Measurements from ENCODE around the gene P3H2. TPM values are rescaled to one million over a fixed set of nuclear protein-coding genes. Genes with fewer than 3 reads are reported as not detected.

The P3H2 gene
- total RNA-seq, 4 donors from 2014 or later = 29.9 to 73.3 (median 54.5) TPM

DNA sequence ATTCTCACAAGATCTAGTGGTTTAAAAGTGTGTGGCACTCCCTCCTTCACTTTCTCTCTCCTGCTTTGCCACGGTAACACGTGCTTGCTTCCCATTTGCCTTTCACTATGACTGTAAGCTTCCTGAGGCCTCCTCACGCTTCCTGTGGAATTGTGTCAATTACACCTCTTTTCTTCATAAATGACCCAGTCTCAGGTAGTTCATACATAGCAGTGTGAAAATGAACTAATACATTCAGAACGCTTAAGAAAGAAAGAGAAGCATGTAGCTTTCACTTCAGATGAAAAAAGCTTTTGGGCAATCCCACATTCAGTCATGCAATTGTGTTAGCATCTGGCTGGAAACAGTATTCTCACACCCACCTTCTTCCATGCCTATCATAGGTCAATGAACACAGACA lies 24.4 kb downstream of the P3H2 start:
- Histone ChIP-seq H3K4me1 (peaks cover 16% of the 10 kb centered on the region), H3K27me3 (no peaks in the 10 kb centered on the region), H3K36me3 (no peaks in the 10 kb centered on the region), H3K27ac (no peak overlapping the region), H3K4me3 (no peak overlapping the region), H3K9me3 (no peaks in the 10 kb centered on the region)
- TF ChIP-seq EP300 (IDR thresholded peaks at IDR 0.05) = no peak
- TF ChIP-seq POLR2AphosphoS5 (IDR thresholded peaks at IDR 0.05) = no peak
- no peak for TF ChIP-seq CTCF (IDR thresholded peaks at IDR 0.05)
- TF ChIP-seq POLR2A (IDR thresholded peaks at IDR 0.05) = no peak
- 90% methylated on average over 4 of the region's 4 CpGs for WGBS
- no peak for DNase-seq (ENCODE audit: low spot score in 2 of 2)

GRCh38 chr3:190094160-190094718 lies 26.5 kb downstream of the P3H2 start:
- Histone ChIP-seq H3K27me3 (no peaks in the 10 kb centered on the region), H3K4me1 (peaks cover 16% of the 10 kb centered on the region), H3K4me3 (no peak overlapping the region), H3K27ac (no peak overlapping the region), H3K36me3 (no peaks in the 10 kb centered on the region), H3K9me3 (no peaks in the 10 kb centered on the region)
- TF ChIP-seq CTCF (IDR thresholded peaks at IDR 0.05) = no peak
- TF ChIP-seq POLR2AphosphoS5 (IDR thresholded peaks at IDR 0.05) = no peak
- no peak for TF ChIP-seq EP300 (IDR thresholded peaks at IDR 0.05)
- TF ChIP-seq POLR2A (IDR thresholded peaks at IDR 0.05) = no peak
- 10% methylated on average over 1 of the region's 1 CpG for WGBS
- DNase-seq (ENCODE audit: low spot score in 2 of 2) = no peak

DNA sequence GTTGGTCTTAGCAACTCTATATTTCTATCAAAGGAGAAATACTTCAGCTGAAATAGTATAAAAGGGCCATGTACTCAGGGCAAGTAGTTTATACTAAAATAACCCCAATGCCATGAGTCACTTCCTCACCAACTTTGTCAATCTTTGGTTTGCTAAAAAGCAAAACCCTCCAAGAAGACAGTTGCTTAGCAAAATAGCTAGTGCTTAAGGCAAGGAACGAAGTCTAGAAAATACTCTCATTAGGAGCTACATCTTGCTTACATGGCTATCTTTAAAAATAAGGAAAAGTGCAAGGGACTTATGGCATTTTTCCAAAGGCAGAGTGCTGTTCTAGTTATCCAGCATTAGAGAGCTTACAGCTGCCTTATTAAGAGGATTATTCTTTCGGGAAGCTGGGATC lies 28.4 kb downstream of the P3H2 start:
- no peak for DNase-seq (ENCODE audit: low spot score in 2 of 2)
- H3K4me3 ChIP-seq = no peak overlapping the region
- WGBS = 27% methylated on average over 2 of the region's 2 CpGs
- TF ChIP-seq EP300 (IDR thresholded peaks at IDR 0.05) = no peak
- no peak for TF ChIP-seq CTCF (IDR thresholded peaks at IDR 0.05)
- no peak for TF ChIP-seq POLR2AphosphoS5 (IDR thresholded peaks at IDR 0.05)
- no peak for TF ChIP-seq POLR2A (IDR thresholded peaks at IDR 0.05)
- H3K36me3 ChIP-seq = no peaks in the 10 kb centered on the region
- H3K9me3 ChIP-seq = no peaks in the 10 kb centered on the region
- peaks cover 9% of the 10 kb centered on the region for H3K4me1 ChIP-seq
- no peaks in the 10 kb centered on the region for H3K27me3 ChIP-seq
- H3K27ac ChIP-seq = no peak overlapping the region

- no peak overlapping the region for H3K27ac ChIP-seq
- WGBS = 85% methylated on average over 4 of the region's 4 CpGs
- no peak for DNase-seq (ENCODE audit: low spot score in 2 of 2)
- no peaks in the 10 kb centered on the region for H3K36me3 ChIP-seq
- no peak for TF ChIP-seq CTCF (IDR thresholded peaks at IDR 0.05)
- TF ChIP-seq POLR2A (IDR thresholded peaks at IDR 0.05) = no peak
- no peak for TF ChIP-seq POLR2AphosphoS5 (IDR thresholded peaks at IDR 0.05)
- TF ChIP-seq EP300 (IDR thresholded peaks at IDR 0.05) = no peak
- peaks cover 9% of the 10 kb centered on the region for H3K4me1 ChIP-seq
- H3K9me3 ChIP-seq = no peaks in the 10 kb centered on the region
- no peak overlapping the region for H3K4me3 ChIP-seq
- no peaks in the 10 kb centered on the region for H3K27me3 ChIP-seq
These were observed 31.0 kb downstream of the P3H2 start for GRCh38 chr3:190089711-190090110.

GRCh38 chr3:190088890-190089289 lies 31.8 kb downstream of the P3H2 start:
- Histone ChIP-seq H3K27ac (no peak overlapping the region), H3K27me3 (no peaks in the 10 kb centered on the region), H3K36me3 (no peaks in the 10 kb centered on the region), H3K4me3 (no peak overlapping the region), H3K4me1 (peaks cover 1% of the 10 kb centered on the region), H3K9me3 (no peaks in the 10 kb centered on the region)
- no peak for TF ChIP-seq POLR2A (IDR thresholded peaks at IDR 0.05)
- no peak for TF ChIP-seq EP300 (IDR thresholded peaks at IDR 0.05)
- TF ChIP-seq CTCF (IDR thresholded peaks at IDR 0.05) = no peak
- TF ChIP-seq POLR2AphosphoS5 (IDR thresholded peaks at IDR 0.05) = no peak
- no peak for DNase-seq (ENCODE audit: low spot score in 2 of 2)
- 82% methylated on average over 9 of the region's 9 CpGs for WGBS

Measured in suprapubic skin (tissue), 4 donors.